Mucosa of descending colon (tissue), 3 donors: ENCODE results near the gene IGSF9B. TPM values are rescaled to one million over a fixed set of nuclear protein-coding genes. Genes with fewer than 3 reads are reported as not detected.

Experiments used
- ATAC-seq: fragments of 200-7000 bp; cut with Tn5 transposase; one replicate; pipeline ENCODE4 v1.9.1; 2020; ENCODE audit warnings: mild to moderate bottlenecking, moderate library complexity
- DNase-seq, 3 donors: peaks; one replicate each; pipeline ENCODE4 v3.0.0-alpha.2; 2020
- H3K36me3 ChIP-seq: fragments of 200-600 bp; one replicate; pipeline ENCODE4 v1.8.0; 2021; ENCODE audit warnings: low read depth, mild to moderate bottlenecking
- H3K4me1 ChIP-seq: fragments of 200-600 bp; one replicate; pipeline ENCODE4 v1.8.0; 2021; ENCODE audit warnings: low read depth, mild to moderate bottlenecking
- H3K4me3 ChIP-seq: fragments of 200-600 bp; one replicate; pipeline ENCODE4 v1.8.0; 2021; ENCODE audit warnings: mild to moderate bottlenecking
- H3K9me3 ChIP-seq: fragments of 200-600 bp; one replicate; pipeline ENCODE4 v1.8.0; 2021; ENCODE audit warnings: mild to moderate bottlenecking
- CTCF ChIP-seq: fragments of 200-600 bp; IDR thresholded peaks from one replicate; pipeline ENCODE4 v1.8.0; 2022; ENCODE audit warnings: antibody characterized with exemption, mild to moderate bottlenecking
- intact Hi-C, 2 donors: fragments of 100-400 bp; cut with DNase I in 1 of 2; cut with micrococcal nuclease in 1 of 2; formaldehyde crosslinking; loops; one replicate each; pipeline versions ENCODE4 v1.11.0 to v1.11.1; 2022; cut with DNase I, micrococcal nuclease
- total RNA-seq, 3 donors: library from RNA; stranded (reverse); fragmentation: NEBNext Ultra II Directional in 2 of 3; extraction: Animal tissue kit (Norgen Biotek cat#: 25700) in 2 of 3; gene quantifications; one replicate each; pipeline versions ENCODE4 v1.2.1 to v1.2.4, GENCODE V29; 2021 to 2023
- donor health status: DM: no; HTN: no; CAD: no; lungs with moderate emphysema.
- donor health status: DM: no; HTN: no; CAD: no.
- donor health status: DM: no; HTN: yes; CAD: no.

Gene IGSF9B
- total RNA-seq, 3 donors from 2014 or later: 5.2 to 42.6 (median 5.8) TPM

GRCh38 chr11:133907216-133907615, 49.6 kb downstream of the IGSF9B start:
- Histone ChIP-seq H3K4me3 (no peak overlapping the region), H3K36me3 (no peaks in the 10 kb centered on the region), H3K9me3 (no peaks in the 10 kb centered on the region), H3K4me1 (no peaks in the 10 kb centered on the region)
- no peak for DNase-seq
- ATAC-seq: no peak
- no peak for TF ChIP-seq CTCF
- intact Hi-C loops: no loop called here

GRCh38 chr11:133906746-133907145, 50.0 kb downstream of the IGSF9B start:
- no peak for TF ChIP-seq CTCF
- Histone ChIP-seq H3K4me3 (no peak overlapping the region), H3K9me3 (no peaks in the 10 kb centered on the region), H3K4me1 (no peaks in the 10 kb centered on the region), H3K36me3 (no peaks in the 10 kb centered on the region)
- ATAC-seq (no peak), DNase-seq (no peak)
- intact Hi-C loops: no loop called here

- no peak overlapping the region for H3K4me3 ChIP-seq
- ATAC-seq (no peak), DNase-seq (no peak)
- no peak for TF ChIP-seq CTCF
- intact Hi-C loops: no loop called here
- H3K36me3 ChIP-seq: no peaks in the 10 kb centered on the region
- H3K9me3 ChIP-seq: no peaks in the 10 kb centered on the region
- no peaks in the 10 kb centered on the region for H3K4me1 ChIP-seq
Measured at GRCh38 chr11:133906241-133906640, 50.5 kb downstream of the IGSF9B start.

- H3K4me3 ChIP-seq: no peak overlapping the region
- H3K4me1 ChIP-seq: no peaks in the 10 kb centered on the region
- no peaks in the 10 kb centered on the region for H3K9me3 ChIP-seq
- intact Hi-C loops: no loop called here
- ATAC-seq (no peak), DNase-seq (no peak)
- TF ChIP-seq CTCF: no peak
- H3K36me3 ChIP-seq: no peaks in the 10 kb centered on the region
Measured at GRCh38 chr11:133905677-133906156, 51.1 kb downstream of the IGSF9B start.

GRCh38 chr11:133904818-133905515, 51.8 kb downstream of the IGSF9B start:
- H3K4me1 ChIP-seq: no peaks in the 10 kb centered on the region
- H3K4me3 ChIP-seq: no peak overlapping the region
- ATAC-seq (no peak), DNase-seq (no peak)
- TF ChIP-seq CTCF: no peak
- no peaks in the 10 kb centered on the region for H3K36me3 ChIP-seq
- intact Hi-C loops: no loop called here
- H3K9me3 ChIP-seq: no peaks in the 10 kb centered on the region
